ENCODE measurements around the gene GFOD2. TPM values are rescaled to one million over a fixed set of nuclear protein-coding genes. Genes with fewer than 3 reads are reported as not detected.

Gene GFOD2
- total RNA-seq, 4 donors from 2014 or later: 9.1 to 24.2 (median 20.8) TPM

- Histone ChIP-seq H3K4me1 (no peaks in the 10 kb centered on the region), H3K36me3 (peaks cover 0 to 36% (median 15%) of the 10 kb centered on the region in 4 donors), H3K9me3 (no peaks in the 10 kb centered on the region), H3K27me3 (no peaks in the 10 kb centered on the region), H3K4me3 (no peak overlapping the region), H3K27ac (replicated peaks in 1 of 4) (no peak overlapping the region)
- intact Hi-C loops (cut with DNase I): no loop called here
- DNase-seq (ENCODE audit: extremely low spot score): no peak
- 96% methylated on average over 6 of the region's 6 CpGs for whole genome bisulfite sequencing
- TF ChIP-seq CTCF (IDR thresholded peaks at IDR 0.05) (no peak), EP300 (IDR thresholded peaks at IDR 0.05) (no peak), POLR2A (IDR thresholded peaks at IDR 0.05; ENCODE audit: low read depth) (no peak), POLR2AphosphoS5 (IDR thresholded peaks at IDR 0.05) (no peak)
Measured at GRCh38 chr16:67750466-67750865, 31.4 kb upstream of the GFOD2 start.

- WGBS: 100% methylated on average over 1 of the region's 3 CpGs
- Histone ChIP-seq H3K27me3 (no peaks in the 10 kb centered on the region), H3K4me1 (no peaks in the 10 kb centered on the region), H3K4me3 (no peak overlapping the region), H3K36me3 (peaks cover under 1 to 38% (median 15%) of the 10 kb centered on the region in 4 donors), H3K27ac (replicated peaks in 1 of 4) (no peak overlapping the region), H3K9me3 (no peaks in the 10 kb centered on the region)
- intact Hi-C loops (cut with DNase I): no loop called here
- TF ChIP-seq POLR2AphosphoS5 (IDR thresholded peaks at IDR 0.05) (no peak), POLR2A (IDR thresholded peaks at IDR 0.05; ENCODE audit: low read depth) (no peak)
- DNase-seq (ENCODE audit: extremely low spot score): no peak
Measured at GRCh38 chr16:67749436-67750078, 30.4 kb upstream of the GFOD2 start.

- Histone ChIP-seq H3K4me3 (no peak overlapping the region), H3K27ac (replicated peaks in 1 of 4) (no peak overlapping the region), H3K27me3 (no peaks in the 10 kb centered on the region), H3K4me1 (no peaks in the 10 kb centered on the region), H3K9me3 (no peaks in the 10 kb centered on the region), H3K36me3 (peaks cover 7 to 38% (median 14%) of the 10 kb centered on the region in 4 donors)
- WGBS: 80% methylated on average over 3 of the region's 3 CpGs
- no peak for DNase-seq (ENCODE audit: extremely low spot score)
- intact Hi-C loops (cut with DNase I): no loop called here
- TF ChIP-seq EP300 (IDR thresholded peaks at IDR 0.05): no peak
- TF ChIP-seq POLR2A (IDR thresholded peaks at IDR 0.05; ENCODE audit: low read depth): no peak
- no peak for TF ChIP-seq CTCF (IDR thresholded peaks at IDR 0.05)
- TF ChIP-seq POLR2AphosphoS5 (IDR thresholded peaks at IDR 0.05): no peak
Measured at GRCh38 chr16:67748834-67749233, 29.7 kb upstream of the GFOD2 start.

GRCh38 chr16:67746846-67747245, 27.7 kb upstream of the GFOD2 start:
- no peaks in the 10 kb centered on the region for H3K4me1 ChIP-seq
- H3K9me3 ChIP-seq: no peaks in the 10 kb centered on the region
- H3K27ac ChIP-seq (replicated peaks in 1 of 4): no peak overlapping the region
- intact Hi-C loops (cut with DNase I): no loop called here
- DNase-seq (ENCODE audit: extremely low spot score): no peak
- H3K4me3 ChIP-seq: no peak overlapping the region
- no peaks in the 10 kb centered on the region for H3K27me3 ChIP-seq
- H3K36me3 ChIP-seq: peaks cover 26 to 42% (median 29%) of the 10 kb centered on the region in 4 donors
- no peak for TF ChIP-seq POLR2AphosphoS5 (IDR thresholded peaks at IDR 0.05)
- no peak for TF ChIP-seq CTCF (IDR thresholded peaks at IDR 0.05)
- TF ChIP-seq EP300 (IDR thresholded peaks at IDR 0.05): no peak
- TF ChIP-seq POLR2A (IDR thresholded peaks at IDR 0.05; ENCODE audit: low read depth): no peak

GRCh38 chr16:67741118-67741517, 22.0 kb upstream of the GFOD2 start:
- DNase-seq (ENCODE audit: extremely low spot score): no peak
- Histone ChIP-seq H3K27ac (replicated peaks in 1 of 4) (no peak overlapping the region), H3K9me3 (no peaks in the 10 kb centered on the region), H3K27me3 (no peaks in the 10 kb centered on the region), H3K4me3 (no peak overlapping the region), H3K4me1 (no peaks in the 10 kb centered on the region), H3K36me3 (peaks cover 37 to 73% (median 67%) of the 10 kb centered on the region in 4 donors)
- no peak for TF ChIP-seq EP300 (IDR thresholded peaks at IDR 0.05)
- no peak for TF ChIP-seq POLR2A (IDR thresholded peaks at IDR 0.05; ENCODE audit: low read depth)
- no peak for TF ChIP-seq POLR2AphosphoS5 (IDR thresholded peaks at IDR 0.05)
- no peak for TF ChIP-seq CTCF (IDR thresholded peaks at IDR 0.05)
- 90% methylated on average over 3 of the region's 4 CpGs for WGBS
- intact Hi-C loops (cut with DNase I): no loop called here
